Liver (tissue), 10 donors: ENCODE results near the gene GAS2L1. TPM values are rescaled to one million over a fixed set of nuclear protein-coding genes. Genes with fewer than 3 reads are reported as not detected.

Experiments
- DNase-seq: peaks from one replicate; pipeline ENCODE4 v3.0.0-alpha.2; 2017; ENCODE audit warnings: low spot score
- H3K27ac ChIP-seq, 2 donors: one replicate each; pipeline ENCODE4 v1.7.0; 2013; ENCODE audit warnings: inconsistent platforms in 2 of 2, low read length in 2 of 2, control low read depth in 1 of 2, low read depth in 1 of 2, mild to moderate bottlenecking in 1 of 2
- H3K27me3 ChIP-seq, 4 donors: one replicate each; pipeline versions ENCODE4 v1.6.1 to v1.7.0; 2013; ENCODE audit warnings: low read length in 3 of 4, inconsistent platforms in 1 of 4, mild to moderate bottlenecking in 1 of 4, moderate library complexity in 1 of 4; ENCODE audit not compliant: control insufficient read depth in 4 of 4, insufficient read depth in 4 of 4
- H3K36me3 ChIP-seq, 4 donors: one replicate each; pipeline versions ENCODE4 v1.6.1 to v1.7.0; 2013; ENCODE audit warnings: low read length in 3 of 4, mild to moderate bottlenecking in 3 of 4, low read depth in 1 of 4, moderate library complexity in 1 of 4; ENCODE audit not compliant: control insufficient read depth in 4 of 4, insufficient read depth in 3 of 4
- H3K4me1 ChIP-seq, 4 donors: one replicate each; pipeline versions ENCODE4 v1.6.1 to v1.7.0; 2013; ENCODE audit warnings: low read length in 3 of 4, mild to moderate bottlenecking in 3 of 4, moderate library complexity in 1 of 4; ENCODE audit not compliant: control insufficient read depth in 4 of 4, insufficient read depth in 4 of 4
- H3K4me3 ChIP-seq, 3 donors: one replicate each; pipeline versions ENCODE4 v1.6.1 to v1.7.0; 2013; ENCODE audit warnings: low read length in 3 of 3, control low read depth in 1 of 3, low read depth in 1 of 3, mild to moderate bottlenecking in 1 of 3
- H3K9ac ChIP-seq, 2 donors: one replicate each; pipeline ENCODE4 v1.7.0; 2013; ENCODE audit warnings: low read length in 2 of 2, mild to moderate bottlenecking in 2 of 2, moderate library complexity in 2 of 2, control low read depth in 1 of 2, low read depth in 1 of 2
- H3K9me3 ChIP-seq, 4 donors: one replicate each; pipeline versions ENCODE4 v1.6.1 to v1.7.0; 2013; ENCODE audit warnings: low read length in 3 of 4; ENCODE audit not compliant: control insufficient read depth in 4 of 4
- CTCF ChIP-seq: fragments of 150-350 bp; IDR thresholded peaks from 2 replicates; pipeline ENCODE4 v1.5.1; 2017; ENCODE audit warnings: improper control_type of control experiment, low read depth, low read length; ENCODE audit not compliant: missing input control
- HNF4A ChIP-seq, 2 donors: conservative IDR thresholded peaks; 2 replicates each; pipeline ENCODE4 v1.6.1; 2016; ENCODE audit warnings: antibody characterized with exemption in 2 of 2, mild to moderate bottlenecking in 2 of 2
- RAD21 ChIP-seq, 2 donors: IDR thresholded peaks; 2 replicates each; pipeline ENCODE4 v1.6.1; 2016; ENCODE audit warnings: antibody characterized with exemption in 2 of 2, mild to moderate bottlenecking in 2 of 2
- WGBS: extraction: QIAGEN DNeasy Blood & Tissue Kit; methylation state at CpG from one replicate; pipeline ENCODE4 v1.1.7; 2013; 5-methylcytosine and 5-hydroxymethylcytosine counted together
- polyA plus RNA-seq, 2 donors: library from polyadenylated mRNA; stranded (reverse) in 1 of 2; unstranded in 1 of 2; fragments of 200-250 nt in 1 of 2; fragments of >200 nt in 1 of 2; fragmentation: Nextera tagmentation in 1 of 2; extraction: Ambion mirVana in 1 of 2; gene quantifications; one replicate each; pipeline versions ENCODE4 v1.2.1 to v1.2.3, GENCODE V29; 2013 to 2015
- small RNA-seq: library from RNA; depleted of rRNA; stranded (forward); fragments of <200 nt; gene quantifications from one replicate; pipeline ENCODE3, GENCODE V24; 2014
- total RNA-seq, 2 donors: library from RNA; depleted of rRNA; stranded (reverse); fragments of >200 nt; gene quantifications; one replicate each; pipeline ENCODE4 v1.2.3, GENCODE V29; 2014
- donor health status: healthy.
- donor health status: healthy.
- donor health status: healthy.
- donor health status: healthy.
- donor health status: healthy.

GAS2L1 gene
- total and polyA plus RNA-seq, 4 donors: 4.0 to 11.4 (median 8.9) TPM

- Histone ChIP-seq H3K9me3 (no peaks in the 10 kb centered on the region), H3K9ac (no peak overlapping the region), H3K36me3 (peaks cover 7 to 33% (median 12%) of the 10 kb centered on the region in 4 donors), H3K27me3 (no peaks in the 10 kb centered on the region), H3K4me3 (no peak overlapping the region), H3K4me1 (peaks cover 0 to 2% (median 0%) of the 10 kb centered on the region in 4 donors), H3K27ac (no peak overlapping the region)
- 25% methylated on average over 9 of the region's 9 CpGs for WGBS
- DNase-seq: peak; percentile 54
- TF ChIP-seq RAD21 (IDR thresholded peaks at IDR 0.05): peak; percentile 84 to 90
- no peak for TF ChIP-seq HNF4A (conservative IDR thresholded peaks at IDR 0.05)
- TF ChIP-seq CTCF: peak; percentile 72
Observed at GRCh38 chr22:29359469-29359868, 53.0 kb downstream of the GAS2L1 start.

Small RNA genes within 50 kb of the gene (small RNA-seq; reads per million reads assigned to genes)
- gene MIR3653: not detected

Other genes with a start within 250 kb of the GAS2L1 start
- under 1 TPM in 1 of 2 donors, not detected in 1; 0.14 TPM for gene C22orf31, start 244.8 kb upstream of the GAS2L1 start, total RNA-seq
- not detected for gene C22orf31, start 244.8 kb upstream of the GAS2L1 start, polyA plus RNA-seq
- 10 to 100 TPM in 1 of 2 donors, 1 to 10 TPM in 1; 5.4 to 22.6 TPM for gene KREMEN1, start 233.6 kb upstream of the GAS2L1 start, total RNA-seq
- gene KREMEN1, start 233.6 kb upstream of the GAS2L1 start, polyA plus RNA-seq: 1 to 10 TPM; 1.2 to 2.2 TPM
- 1 to 10 TPM; 1.8 to 8.9 TPM for gene EMID1, start 100.8 kb upstream of the GAS2L1 start, total RNA-seq
- gene EMID1, start 100.8 kb upstream of the GAS2L1 start, polyA plus RNA-seq: 1 to 10 TPM in 1 of 2 donors, under 1 TPM in 1; 0.89 to 2.4 TPM
- gene RHBDD3, start 38.7 kb upstream of the GAS2L1 start, total RNA-seq: 10 to 100 TPM; 14.3 to 22.1 TPM
- 10 to 100 TPM; 14.5 to 26.5 TPM for gene RHBDD3, start 38.7 kb upstream of the GAS2L1 start, polyA plus RNA-seq
- 100 to 1,000 TPM in 1 of 2 donors, 10 to 100 TPM in 1; 81.0 to 134 TPM for gene EWSR1, start 38.4 kb upstream of the GAS2L1 start, total RNA-seq
- gene EWSR1, start 38.4 kb upstream of the GAS2L1 start, polyA plus RNA-seq: 10 to 100 TPM; 64.8 to 75.7 TPM
- under 1 TPM; 0.75 to 0.79 TPM for gene RASL10A, start 9.0 kb downstream of the GAS2L1 start, total RNA-seq
- gene RASL10A, start 9.0 kb downstream of the GAS2L1 start, polyA plus RNA-seq: under 1 TPM; 0.10 to 0.20 TPM
- gene AP1B1, start 81.9 kb downstream of the GAS2L1 start, total RNA-seq: 10 to 100 TPM; 54.9 to 63.4 TPM
- gene AP1B1, start 81.9 kb downstream of the GAS2L1 start, polyA plus RNA-seq: 10 to 100 TPM; 17.6 to 33.0 TPM
- 1 to 10 TPM in 1 of 2 donors, not detected in 1; 1.0 TPM for gene RFPL1, start 131.9 kb downstream of the GAS2L1 start, total RNA-seq
- gene RFPL1, start 131.9 kb downstream of the GAS2L1 start, polyA plus RNA-seq: 1 to 10 TPM in 1 of 2 donors, not detected in 1; 1.0 TPM
- 1 to 10 TPM in 1 of 2 donors, under 1 TPM in 1; 0.17 to 1.6 TPM for gene NEFH, start 173.6 kb downstream of the GAS2L1 start, total RNA-seq
- under 1 TPM; 0.04 to 0.25 TPM for gene NEFH, start 173.6 kb downstream of the GAS2L1 start, polyA plus RNA-seq
- gene THOC5, start 247.1 kb downstream of the GAS2L1 start, total RNA-seq: 10 to 100 TPM; 19.5 to 25.1 TPM
- gene THOC5, start 247.1 kb downstream of the GAS2L1 start, polyA plus RNA-seq: 1 to 10 TPM; 7.4 to 9.4 TPM